Fibroblast of villous mesenchyme (primary cell): Measurements from ENCODE around the gene UBTD2. TPM values are rescaled to one million over a fixed set of nuclear protein-coding genes. Genes with fewer than 3 reads are reported as not detected.
"Not testable (repeated sequence)": the region's sequence is repeated elsewhere in the genome, so short reads cannot be mapped to it uniquely, and the experiment has no call there.

Source experiments
- DNase-seq: peaks from one replicate; pipeline ENCODE4 v3.0.0-alpha.2; 2010; ENCODE audit warnings: low read depth
- H3K4me3 ChIP-seq: 2 replicates; pipeline ENCODE4 v1.5.1; 2011; ENCODE audit warnings: low read depth, mild to moderate bottlenecking, low read length
- total RNA-seq: library from RNA; depleted of rRNA; stranded (reverse); fragments of >200 nt; gene quantifications from 2 replicates; pipeline ENCODE4 v1.2.3, GENCODE V29; 2012
- TF ChIP-seq, protein P1 (sequence below): IDR thresholded peaks from 2 replicates; pipeline ENCODE4 v1.5.1; 2012; ENCODE audit warnings: low read depth, mild to moderate bottlenecking, low read length; ENCODE audit not compliant: insufficient read depth

Gene UBTD2, protein sequence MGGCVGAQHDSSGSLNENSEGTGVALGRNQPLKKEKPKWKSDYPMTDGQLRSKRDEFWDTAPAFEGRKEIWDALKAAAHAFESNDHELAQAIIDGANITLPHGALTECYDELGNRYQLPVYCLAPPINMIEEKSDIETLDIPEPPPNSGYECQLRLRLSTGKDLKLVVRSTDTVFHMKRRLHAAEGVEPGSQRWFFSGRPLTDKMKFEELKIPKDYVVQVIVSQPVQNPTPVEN
- total RNA-seq: 20.3 and 23.7 TPM in 2 replicates

DNA sequence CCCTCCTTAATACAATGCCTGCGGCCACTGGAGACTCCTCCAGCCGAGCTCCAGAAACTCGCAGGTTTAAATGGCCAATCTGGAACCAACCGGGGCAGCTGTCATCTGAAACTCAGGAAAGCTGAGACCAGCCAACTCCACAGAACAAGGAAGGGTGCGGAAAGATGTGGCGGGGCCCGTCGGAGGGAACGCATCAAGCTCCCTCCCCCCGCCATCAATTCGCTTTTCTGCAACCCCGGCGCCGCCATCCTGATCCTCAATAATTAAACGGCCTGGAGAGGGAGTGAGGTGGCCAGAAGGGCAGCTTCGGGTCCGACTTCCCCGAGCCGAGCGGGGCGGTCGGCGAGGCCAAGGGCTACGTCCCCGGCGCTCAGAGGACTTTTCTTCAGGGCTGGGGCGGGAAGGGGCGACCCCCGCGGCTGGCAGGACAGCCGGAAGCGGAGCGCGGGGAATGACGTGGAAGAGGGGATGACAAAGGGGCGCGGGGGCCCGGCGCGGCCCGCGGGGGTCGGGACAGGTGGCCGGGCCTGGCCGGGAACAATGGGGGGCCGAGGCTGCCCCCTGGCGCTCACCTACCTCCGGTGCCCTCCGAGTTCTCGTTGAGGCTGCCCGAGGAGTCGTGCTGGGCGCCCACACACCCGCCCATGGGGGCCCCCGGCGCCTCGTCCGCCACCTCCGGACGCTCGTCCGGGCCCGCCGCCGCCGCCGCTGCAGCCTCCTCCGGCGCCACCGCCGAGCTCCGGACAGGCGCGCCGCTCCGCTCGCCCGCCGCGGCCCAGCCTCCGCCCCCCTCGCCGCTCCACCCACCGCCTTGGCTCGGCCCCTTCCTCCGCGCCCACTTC is at the start of gene UBTD2:
TSS of gene UBTD2 (minus strand) at position 745 of the 842 bp plus-strand sequence. CDS start at position 646, 99 bp downstream.
- TF ChIP-seq, protein P1, sequence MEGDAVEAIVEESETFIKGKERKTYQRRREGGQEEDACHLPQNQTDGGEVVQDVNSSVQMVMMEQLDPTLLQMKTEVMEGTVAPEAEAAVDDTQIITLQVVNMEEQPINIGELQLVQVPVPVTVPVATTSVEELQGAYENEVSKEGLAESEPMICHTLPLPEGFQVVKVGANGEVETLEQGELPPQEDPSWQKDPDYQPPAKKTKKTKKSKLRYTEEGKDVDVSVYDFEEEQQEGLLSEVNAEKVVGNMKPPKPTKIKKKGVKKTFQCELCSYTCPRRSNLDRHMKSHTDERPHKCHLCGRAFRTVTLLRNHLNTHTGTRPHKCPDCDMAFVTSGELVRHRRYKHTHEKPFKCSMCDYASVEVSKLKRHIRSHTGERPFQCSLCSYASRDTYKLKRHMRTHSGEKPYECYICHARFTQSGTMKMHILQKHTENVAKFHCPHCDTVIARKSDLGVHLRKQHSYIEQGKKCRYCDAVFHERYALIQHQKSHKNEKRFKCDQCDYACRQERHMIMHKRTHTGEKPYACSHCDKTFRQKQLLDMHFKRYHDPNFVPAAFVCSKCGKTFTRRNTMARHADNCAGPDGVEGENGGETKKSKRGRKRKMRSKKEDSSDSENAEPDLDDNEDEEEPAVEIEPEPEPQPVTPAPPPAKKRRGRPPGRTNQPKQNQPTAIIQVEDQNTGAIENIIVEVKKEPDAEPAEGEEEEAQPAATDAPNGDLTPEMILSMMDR: peak; percentile 48
- H3K4me3 ChIP-seq: peak within 1 kb of the TSS; percentile 89
- peak; percentile 77 for DNase-seq

DNA sequence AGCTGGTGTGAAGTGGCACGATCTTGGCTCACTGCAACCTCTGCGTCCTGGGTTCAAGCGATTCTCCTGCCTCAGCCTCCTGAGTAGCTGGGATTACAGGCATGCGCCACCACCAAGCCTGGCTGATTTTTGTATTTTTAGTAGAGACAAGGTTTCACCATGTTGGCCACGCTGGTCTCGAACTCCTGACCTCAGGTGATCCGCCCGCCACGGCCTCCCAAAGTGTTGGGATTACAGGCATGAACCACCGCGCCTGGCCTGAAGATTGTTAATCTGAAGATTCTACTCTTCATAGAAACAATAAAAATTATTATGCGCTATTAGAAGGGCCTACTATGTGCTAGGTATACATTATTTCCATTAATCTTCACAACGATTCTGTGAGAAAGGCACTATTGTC is 43.3 kb upstream of the UBTD2 start:
- H3K4me3 ChIP-seq, DNase-seq: not testable (repeated sequence)

DNA sequence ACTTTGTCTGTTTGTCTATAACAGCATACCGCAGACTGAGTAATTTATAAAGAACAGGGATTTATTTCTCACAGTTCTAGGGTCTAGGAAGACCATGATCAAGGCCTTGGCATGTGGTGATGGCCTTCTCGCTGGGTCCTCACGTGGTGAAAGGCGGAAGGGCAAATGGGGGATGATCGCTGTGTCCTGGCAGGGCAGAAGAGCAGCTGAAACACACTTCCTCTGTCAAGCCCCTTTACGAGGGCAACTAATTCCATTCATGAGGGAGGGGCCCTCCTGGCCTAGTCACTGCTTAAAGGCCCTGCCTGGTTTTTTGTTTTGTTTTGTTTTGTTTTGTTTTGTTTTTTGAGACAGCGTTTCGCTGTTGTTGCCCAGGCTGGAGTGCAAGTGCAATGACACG is 41.9 kb upstream of the UBTD2 start:
- TF ChIP-seq, protein P1: no peak
- no peak overlapping the region for H3K4me3 ChIP-seq
- DNase-seq: no peak

DNA sequence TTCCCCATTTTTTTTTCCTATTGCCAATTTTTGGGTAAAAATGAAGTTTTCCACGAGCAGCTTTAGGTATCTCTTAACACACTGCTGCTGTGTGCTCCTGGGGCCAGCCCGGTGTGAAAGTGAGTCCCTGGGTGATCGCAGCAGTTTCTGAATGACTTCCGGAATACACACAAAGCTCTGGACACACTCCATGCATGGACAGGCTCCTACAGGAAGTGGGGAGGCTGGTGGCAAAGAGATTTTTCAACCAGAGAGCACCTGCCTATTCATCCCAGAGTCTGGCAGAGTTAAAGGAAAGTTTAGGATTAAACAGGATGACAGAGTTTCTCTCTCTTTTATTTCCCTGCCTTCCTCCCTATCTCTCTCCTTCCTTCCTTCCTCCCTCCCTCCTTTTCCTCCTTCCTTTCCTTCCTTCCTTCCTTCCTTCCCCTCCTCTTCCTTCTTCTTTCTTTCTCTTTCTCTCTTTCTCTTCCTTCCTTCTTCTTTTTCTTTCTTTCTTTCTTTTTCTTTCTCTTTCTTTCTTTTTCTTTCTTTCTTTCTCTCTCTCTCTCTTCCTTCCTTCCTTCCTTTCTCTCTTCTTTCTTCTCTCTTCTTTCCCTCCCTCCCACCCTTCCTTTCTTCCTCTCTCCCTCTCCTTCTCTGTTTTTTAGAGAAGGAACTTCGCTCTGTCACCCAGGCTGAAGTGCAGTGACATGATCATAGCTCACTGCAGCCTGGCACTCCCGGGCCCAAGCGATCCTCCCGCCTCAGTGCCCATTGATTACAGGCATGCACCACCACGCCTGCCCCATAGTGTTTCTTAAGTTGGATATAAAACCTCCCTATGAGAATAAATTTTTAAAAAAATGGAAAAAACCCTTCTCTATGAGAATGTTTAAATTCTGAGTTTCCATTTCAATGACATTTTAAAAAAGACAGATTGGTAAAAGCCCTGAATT is 38.7 kb upstream of the UBTD2 start:
- TF ChIP-seq, protein P1: no peak
- no peak for DNase-seq
- H3K4me3 ChIP-seq: no peak overlapping the region

DNA sequence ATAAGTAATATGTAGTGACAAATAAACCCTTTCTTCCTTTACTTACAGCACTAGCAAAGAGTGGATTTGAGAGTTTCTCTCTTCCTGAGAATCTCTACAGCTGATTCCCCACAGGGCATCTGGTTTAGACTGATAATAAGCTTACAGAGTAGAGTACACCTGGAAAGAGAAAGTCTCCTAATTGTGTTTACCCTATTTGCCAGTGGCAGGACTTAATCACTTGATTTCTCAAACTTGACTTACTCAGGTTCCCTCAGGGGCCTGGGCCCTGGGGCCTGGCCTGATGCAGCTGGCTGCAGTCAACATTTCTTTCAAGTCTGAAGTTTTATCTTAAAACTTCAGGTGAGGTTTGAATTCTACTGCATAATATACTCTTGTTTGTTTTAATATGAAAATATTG is 38.0 kb upstream of the UBTD2 start:
- TF ChIP-seq, protein P1: no peak
- H3K4me3 ChIP-seq: no peak overlapping the region

DNA sequence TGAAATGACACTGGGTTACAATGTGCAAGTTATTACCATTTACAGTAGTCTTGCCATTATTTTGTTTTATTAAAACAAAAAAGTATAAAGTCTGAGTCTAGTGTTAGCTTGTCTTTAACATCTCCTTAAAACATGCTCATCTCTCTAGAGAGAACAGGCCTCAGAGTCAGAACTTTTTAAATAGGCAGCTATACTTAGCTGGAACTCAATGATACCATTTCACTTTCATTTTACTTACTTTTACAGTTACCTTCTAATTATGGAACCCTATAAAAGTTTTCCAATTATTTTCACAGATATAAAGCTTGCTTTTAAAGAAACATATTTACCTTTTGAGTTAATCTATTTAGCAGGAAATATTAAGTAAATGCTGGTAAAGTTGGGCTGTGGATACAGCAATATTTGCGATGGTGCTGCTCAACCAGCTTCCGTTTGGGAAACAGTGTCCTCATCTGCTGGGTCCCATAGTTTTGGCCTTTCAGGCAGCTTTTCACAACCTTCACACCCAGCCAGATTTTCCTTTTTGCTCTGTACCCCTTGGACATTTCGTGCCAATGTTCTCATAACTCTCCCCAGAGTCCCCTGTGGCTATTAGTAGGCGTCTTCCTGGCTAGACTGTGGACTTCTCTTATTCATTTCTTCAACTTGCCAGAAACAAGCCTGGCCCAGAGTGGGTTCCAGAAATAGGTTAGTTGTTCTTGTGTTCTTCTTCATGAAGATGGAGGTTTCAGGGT is 36.3 kb upstream of the UBTD2 start:
- no peak overlapping the region for H3K4me3 ChIP-seq
- TF ChIP-seq, protein P1: no peak
- no peak for DNase-seq

More for the DNA sequence above, 38.0 kb upstream of the UBTD2 start:
- DNase-seq: no peak
